Mesenchymal stem cell (in vitro differentiated cells and primary cell): Measurements from ENCODE around the gene NME7.

Experiments
- DNase-seq: peaks from one replicate; pipeline ENCODE4 v3.0.0-alpha.2; 2013
- H2AFZ ChIP-seq: one replicate; pipeline ENCODE4 v1.6.1; 2013; ENCODE audit warnings: low read depth, mild to moderate bottlenecking, control low read depth, inconsistent platforms, low read length, moderate library complexity
- H2AK5ac ChIP-seq: 2 replicates; pipeline ENCODE4 v1.6.1; 2013; ENCODE audit warnings: low read length, moderate library complexity, mild to moderate bottlenecking, inconsistent platforms; ENCODE audit not compliant: severe bottlenecking
- H2BK120ac ChIP-seq: one replicate; pipeline ENCODE4 v1.6.1; 2013; ENCODE audit warnings: low read depth, mild to moderate bottlenecking, inconsistent platforms, low read length, moderate library complexity
- H2BK12ac ChIP-seq, 2 experiments: one replicate each; pipeline ENCODE4 v1.6.1; 2013; ENCODE audit warnings: inconsistent platforms in 2 of 2, low read length in 2 of 2, mild to moderate bottlenecking in 2 of 2, moderate library complexity in 2 of 2, control low read depth in 1 of 2
- H2BK15ac ChIP-seq: one replicate; pipeline ENCODE4 v1.6.1; 2013; ENCODE audit warnings: mild to moderate bottlenecking, low read depth, inconsistent platforms; ENCODE audit not compliant: poor library complexity, severe bottlenecking
- H2BK5ac ChIP-seq: 2 replicates; pipeline ENCODE4 v1.6.1; 2013; ENCODE audit warnings: low read depth, mild to moderate bottlenecking, low read length, control low read depth, inconsistent platforms; ENCODE audit not compliant: poor library complexity, severe bottlenecking
- H3K14ac ChIP-seq, 2 experiments: one replicate each; pipeline ENCODE4 v1.6.1; 2013; ENCODE audit warnings: inconsistent platforms in 2 of 2, low read length in 2 of 2, control low read depth in 1 of 2, mild to moderate bottlenecking in 1 of 2, moderate library complexity in 1 of 2
- H3K18ac ChIP-seq, 2 experiments: one replicate each; pipeline ENCODE4 v1.6.1; 2013; ENCODE audit warnings: inconsistent platforms in 2 of 2, low read length in 2 of 2, control low read depth in 1 of 2, low read depth in 1 of 2, mild to moderate bottlenecking in 1 of 2
- H3K23ac ChIP-seq, 2 experiments: one replicate each; pipeline ENCODE4 v1.6.1; 2013; ENCODE audit warnings: inconsistent platforms in 2 of 2, low read length in 2 of 2, mild to moderate bottlenecking in 2 of 2, moderate library complexity in 2 of 2, control low read depth in 1 of 2
- H3K27ac ChIP-seq: 2 replicates; pipeline ENCODE4 v1.5.1; 2013; ENCODE audit warnings: mild to moderate bottlenecking, moderate library complexity, low read length, control low read depth, inconsistent platforms; ENCODE audit not compliant: poor library complexity, severe bottlenecking
- H3K27me3 ChIP-seq, 2 experiments: 2 replicates each; pipeline versions ENCODE4 v1.6.1 to v1.7.0; 2013; ENCODE audit warnings: low read length in 2 of 2, mild to moderate bottlenecking in 2 of 2, moderate library complexity in 2 of 2, control low read depth in 1 of 2, inconsistent platforms in 1 of 2; ENCODE audit not compliant: control insufficient read depth in 1 of 2, insufficient read depth in 1 of 2
- H3K36me3 ChIP-seq, 2 experiments: 2 replicates each; pipeline versions ENCODE4 v1.6.1 to v1.7.0; 2013; ENCODE audit warnings: low read length in 2 of 2, control low read depth in 1 of 2, inconsistent platforms in 1 of 2, low read depth in 1 of 2, mild to moderate bottlenecking in 1 of 2; ENCODE audit not compliant: insufficient read depth in 2 of 2, control insufficient read depth in 1 of 2
- H3K4ac ChIP-seq, 2 experiments: one replicate each; pipeline ENCODE4 v1.6.1; 2013; ENCODE audit warnings: inconsistent platforms in 2 of 2, low read length in 2 of 2, mild to moderate bottlenecking in 2 of 2, moderate library complexity in 2 of 2, control low read depth in 1 of 2, low read depth in 1 of 2
- H3K4me1 ChIP-seq: 2 replicates; pipeline ENCODE4 v1.6.1; 2013; ENCODE audit warnings: low read depth, low read length, control low read depth; ENCODE audit not compliant: control insufficient read depth, insufficient read depth
- H3K4me2 ChIP-seq: 2 replicates; pipeline ENCODE4 v1.6.1; 2013; ENCODE audit warnings: low read length, mild to moderate bottlenecking, inconsistent platforms; ENCODE audit not compliant: poor library complexity, severe bottlenecking
- H3K4me3 ChIP-seq, 2 experiments: 2 replicates each; pipeline versions ENCODE4 v1.5.1 to v1.7.0; 2013; ENCODE audit warnings: low read length in 2 of 2, mild to moderate bottlenecking in 2 of 2, control low read depth in 1 of 2, low read depth in 1 of 2; ENCODE audit not compliant: insufficient read depth in 1 of 2
- H3K79me1 ChIP-seq: replicated peaks from 2 replicates; pipeline ENCODE4 v1.6.1; 2013; ENCODE audit warnings: mild to moderate bottlenecking, control low read depth, low read length, inconsistent platforms; ENCODE audit not compliant: poor library complexity, severe bottlenecking
- H3K9ac ChIP-seq: 2 replicates; pipeline ENCODE4 v1.7.0; 2013; ENCODE audit warnings: mild to moderate bottlenecking, low read length, moderate library complexity
- H3K9me3 ChIP-seq: 2 replicates; pipeline ENCODE4 v1.7.0; 2013; ENCODE audit warnings: mild to moderate bottlenecking, low read length; ENCODE audit not compliant: control insufficient read depth
- H4K8ac ChIP-seq: one replicate; pipeline ENCODE4 v1.6.1; 2013; ENCODE audit warnings: inconsistent platforms, mild to moderate bottlenecking, low read length, moderate library complexity
- H4K91ac ChIP-seq: one replicate; pipeline ENCODE4 v1.6.1; 2013; ENCODE audit warnings: mild to moderate bottlenecking, low read length, inconsistent platforms
- WGBS: methylation state at CpG from one replicate; pipeline ENCODE4 v1.1.7; 2013; ENCODE audit warnings: mixed read lengths; 5-methylcytosine and 5-hydroxymethylcytosine counted together

NME7 gene

DNA sequence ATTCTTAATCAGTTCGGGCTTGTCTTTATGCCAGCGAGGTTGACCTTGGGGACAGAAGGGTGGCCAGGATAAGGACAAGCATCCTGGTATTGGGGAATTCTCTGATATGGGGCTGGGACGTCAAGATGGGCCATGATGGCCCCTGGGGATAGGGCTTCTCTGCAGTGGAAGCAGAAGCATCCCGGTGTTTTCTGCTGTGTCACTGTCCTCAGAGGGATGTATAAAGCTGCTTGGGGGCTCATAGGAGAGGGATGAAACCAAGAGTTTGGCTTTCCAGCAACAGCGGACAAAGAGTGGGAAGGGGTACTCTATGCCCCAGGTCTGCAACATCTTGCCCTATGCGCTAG is 262.5 kb downstream of the NME7 start:
- Histone ChIP-seq H2BK12ac (no peak overlapping the region), H3K14ac (no peak overlapping the region), H2AK5ac (peak overlapping the region; percentile 20), H3K23ac (no peak overlapping the region), H2BK5ac (no peak overlapping the region), H3K4ac (no peak overlapping the region), H3K27ac (no peak overlapping the region), H3K4me1 (peaks cover 23% of the 10 kb centered on the region), H3K36me3 (no peaks in the 10 kb centered on the region), H3K9ac (no peak overlapping the region), H3K4me3 (no peak overlapping the region), H2BK15ac (no peak overlapping the region), H2AFZ (no peak overlapping the region), H4K91ac (no peak overlapping the region), H3K4me2 (no peak overlapping the region), H4K8ac (no peak overlapping the region), H3K79me1 (no peaks in the 10 kb centered on the region), H2BK120ac (no peak overlapping the region), H3K27me3 (peaks cover 0 to 28% of the 10 kb centered on the region in 2 experiments), H3K18ac (no peak overlapping the region), H3K9me3 (no peaks in the 10 kb centered on the region)
- WGBS = 70% methylated on average over 6 of the region's 6 CpGs
- DNase-seq = no peak

DNA sequence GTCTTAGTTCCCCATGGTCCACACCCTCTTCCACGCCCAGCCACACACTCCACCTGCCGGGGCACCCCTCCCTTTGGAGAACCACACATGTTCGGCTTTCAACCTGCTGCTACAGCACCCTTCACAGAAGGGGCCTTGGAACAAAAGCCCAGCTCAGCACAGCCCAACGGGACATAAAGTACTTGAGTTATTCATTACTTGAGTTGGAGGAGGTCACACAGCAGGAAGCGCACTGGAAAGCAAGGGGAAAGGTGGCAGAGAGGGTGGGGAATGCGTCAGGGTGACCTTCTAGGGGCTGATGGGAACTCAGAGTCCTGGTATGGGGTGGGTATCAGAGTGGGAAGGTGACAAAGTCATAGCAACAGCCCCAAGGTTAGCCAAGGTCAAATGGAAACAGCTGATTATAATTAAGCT is 264.1 kb downstream of the NME7 start:
- Histone ChIP-seq H3K79me1 (no peaks in the 10 kb centered on the region), H2AK5ac (no peak overlapping the region), H3K14ac (peak overlapping the region in 1 of 2 experiments; percentile 63), H3K36me3 (no peaks in the 10 kb centered on the region), H3K4me3 (no peak overlapping the region), H2BK12ac (no peak overlapping the region), H2AFZ (no peak overlapping the region), H2BK15ac (no peak overlapping the region), H3K4me1 (peaks cover 20% of the 10 kb centered on the region), H4K8ac (no peak overlapping the region), H3K4me2 (peak overlapping the region; percentile 45), H3K23ac (no peak overlapping the region), H3K18ac (peak overlapping the region in 1 of 2 experiments; percentile 38), H4K91ac (no peak overlapping the region), H3K4ac (no peak overlapping the region), H3K27ac (peak overlapping the region; percentile 44), H3K9ac (no peak overlapping the region), H2BK120ac (no peak overlapping the region), H3K9me3 (no peaks in the 10 kb centered on the region), H2BK5ac (no peak overlapping the region), H3K27me3 (peaks cover 0 to 28% of the 10 kb centered on the region in 2 experiments)
- no peak for DNase-seq
- 63% methylated on average over 5 of the region's 6 CpGs for WGBS

DNA sequence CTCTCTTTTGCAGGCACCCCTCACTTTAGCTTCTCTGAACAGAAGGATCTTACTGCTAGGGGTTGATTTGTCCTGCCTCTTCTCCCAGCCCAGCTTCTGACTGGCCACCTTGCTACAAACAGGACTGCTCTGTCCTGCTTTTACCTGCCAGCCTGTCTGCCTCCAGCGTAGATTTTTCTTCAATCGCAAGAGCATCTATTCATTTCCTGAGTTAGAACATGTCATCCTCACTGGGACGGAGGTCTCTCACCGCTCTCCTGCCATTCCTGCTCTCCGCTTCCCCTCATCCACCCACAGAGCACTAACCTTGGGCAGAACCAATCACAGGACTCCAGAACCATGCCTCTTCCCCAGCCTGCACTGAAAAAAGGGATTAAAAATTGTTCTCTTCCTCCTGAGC is 264.6 kb downstream of the NME7 start:
- H3K9ac ChIP-seq = no peak overlapping the region
- 81% methylated on average over 5 of the region's 5 CpGs for WGBS
- peaks cover 0 to 28% of the 10 kb centered on the region in 2 experiments for H3K27me3 ChIP-seq

DNA sequence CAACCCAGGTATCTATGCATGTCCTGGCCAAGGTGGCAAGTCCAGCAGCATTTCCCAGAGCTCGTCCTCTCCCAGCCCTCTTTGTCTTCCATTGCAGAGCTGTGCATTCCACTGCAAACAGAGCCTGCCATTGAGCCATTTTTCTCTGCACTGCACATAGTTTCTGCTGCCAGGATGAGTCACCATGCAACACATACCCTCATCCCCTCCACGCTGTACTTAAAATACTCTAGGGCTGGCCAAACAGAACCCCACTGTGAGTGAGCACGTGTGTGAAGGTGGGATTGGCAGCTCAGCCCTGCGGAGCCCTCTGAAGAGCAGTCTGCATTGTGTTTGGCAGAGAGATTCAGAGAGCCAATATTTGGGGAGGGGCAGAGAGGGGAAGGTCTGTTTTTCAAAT is 265.0 kb downstream of the NME7 start:
- Histone ChIP-seq H4K91ac (no peak overlapping the region), H3K36me3 (no peaks in the 10 kb centered on the region), H3K27ac (peak overlapping the region; percentile 11), H2BK12ac (peak overlapping the region in 1 of 2 experiments; percentile 49), H3K79me1 (no peaks in the 10 kb centered on the region), H3K14ac (no peak overlapping the region), H3K9ac (no peak overlapping the region), H3K18ac (no peak overlapping the region), H2BK5ac (no peak overlapping the region), H3K4me2 (no peak overlapping the region), H3K4me1 (peaks cover 20% of the 10 kb centered on the region), H3K27me3 (peaks cover 0 to 28% of the 10 kb centered on the region in 2 experiments), H3K23ac (no peak overlapping the region), H4K8ac (no peak overlapping the region), H2BK120ac (no peak overlapping the region), H2AK5ac (no peak overlapping the region), H2BK15ac (no peak overlapping the region), H2AFZ (no peak overlapping the region), H3K9me3 (no peaks in the 10 kb centered on the region), H3K4me3 (no peak overlapping the region), H3K4ac (no peak overlapping the region)
- 4% methylated on average over 3 of the region's 4 CpGs for WGBS
- DNase-seq = peak; percentile 81

More for the DNA sequence above, 264.6 kb downstream of the NME7 start:
- Histone ChIP-seq H3K18ac (no peak overlapping the region), H4K8ac (no peak overlapping the region), H3K4me2 (no peak overlapping the region), H3K4me1 (peaks cover 20% of the 10 kb centered on the region), H3K27ac (peak overlapping the region; percentile 44), H3K23ac (no peak overlapping the region), H3K14ac (no peak overlapping the region), H3K79me1 (no peaks in the 10 kb centered on the region), H2BK5ac (no peak overlapping the region), H4K91ac (no peak overlapping the region), H3K9me3 (no peaks in the 10 kb centered on the region), H3K4ac (no peak overlapping the region), H2BK12ac (peak overlapping the region in 1 of 2 experiments; percentile 49), H3K36me3 (no peaks in the 10 kb centered on the region), H3K4me3 (no peak overlapping the region), H2BK15ac (no peak overlapping the region), H2BK120ac (no peak overlapping the region), H2AFZ (no peak overlapping the region), H2AK5ac (peak overlapping the region; percentile 0)
- DNase-seq = no peak
